Ovary (tissue), 9 donors: Measurements from ENCODE around the gene SLC6A6. TPM values are rescaled to one million over a fixed set of nuclear protein-coding genes. Genes with fewer than 3 reads are reported as not detected.
A peak's percentile ranks its signal among the peaks of the same experiment; 100 is the strongest.

Experiments
- DNase-seq, 5 donors: peaks; one replicate each; pipeline ENCODE4 v3.0.0-alpha.2; 2019 to 2020
- H3K27ac ChIP-seq, 2 donors: fragments of 200-600 bp; one replicate each; pipeline versions ENCODE4 v1.5.1 to v1.8.0; 2019 to 2022
- H3K27me3 ChIP-seq: fragments of 200-600 bp; one replicate; pipeline ENCODE4 v1.8.0; 2022
- H3K36me3 ChIP-seq: fragments of 200-600 bp; sonication (generic); one replicate; pipeline ENCODE4 v1.5.1; 2019
- H3K4me1 ChIP-seq: one replicate; pipeline ENCODE4 v1.8.1; 2013; ENCODE audit warnings: mild to moderate bottlenecking, moderate library complexity; ENCODE audit not compliant: insufficient read depth
- H3K4me3 ChIP-seq: fragments of 200-600 bp; sonication (generic); one replicate; pipeline ENCODE4 v1.5.1; 2017
- H3K9me3 ChIP-seq, 2 donors: fragments of 200-600 bp in 1 of 2; sonication (generic) in 1 of 2; one replicate each; pipeline versions ENCODE4 v1.5.1 to v1.8.1; 2013 to 2019; ENCODE audit warnings: mild to moderate bottlenecking in 1 of 2, moderate library complexity in 1 of 2
- EP300 ChIP-seq: sonication (generic); formaldehyde crosslinking; IDR thresholded peaks from one replicate; pipeline ENCODE4 v1.6.1; 2017; ENCODE audit warnings: antibody characterized with exemption
- POLR2A ChIP-seq: fragments of 450-650 bp; IDR thresholded peaks from one replicate; pipeline ENCODE4 v1.6.1; 2017; ENCODE audit warnings: antibody characterized with exemption, mild to moderate bottlenecking, moderate library complexity
- WGBS, 3 donors: extraction: QIAGEN DNeasy Blood & Tissue Kit in 1 of 3; methylation state at CpG; one replicate each; pipeline versions ENCODE4 v1.1.5 to v1.1.7; 2013 to 2017; 5-methylcytosine and 5-hydroxymethylcytosine counted together
- intact Hi-C, 4 donors: fragments of 100-400 bp; cut with DNase I; formaldehyde crosslinking; loops; one replicate each; pipeline versions ENCODE4 v1.11.0 to v1.15.1; 2022 to 2023
- polyA plus RNA-seq, 2 donors: library from polyadenylated mRNA; stranded (reverse); fragments of 200-250 nt in 1 of 2; fragments of 350-450 nt in 1 of 2; fragmentation: Illumina TruSeq in 1 of 2; extraction: RNeasy Lipid Tissue Mini Kit (QIAGEN cat#74804) in 1 of 2; gene quantifications; one replicate each; pipeline ENCODE4 v1.2.3, GENCODE V29; 2013 to 2014
- total RNA-seq, 7 donors: library from RNA; depleted of rRNA in 2 of 7; stranded (reverse); fragments of >200 nt in 2 of 7; fragmentation: NEBNext Ultra II Directional in 3 of 7; extraction: Animal tissue kit (Norgen Biotek cat#: 25700) in 3 of 7; gene quantifications; one replicate each; pipeline versions ENCODE4 v1.1.0 to v1.2.4, GENCODE V29; 2016 to 2023
- TF ChIP-seq, protein P1 (sequence below), 3 donors: fragments of 450-650 bp in 2 of 3; fragments of 200-600 bp in 1 of 3; IDR thresholded peaks; one replicate each; pipeline versions ENCODE4 v1.5.1 to v1.8.0; 2016 to 2022; ENCODE audit warnings: antibody characterized with exemption in 3 of 3, mild to moderate bottlenecking in 1 of 3
- donor health status: DM: no; HTN: no; CAD: no; lungs with moderate emphysema.
- donor health status: DM: no; HTN: no; CAD: no.
- donor health status: Bipolar disorder and iron deficiency.
- donor health status: DM: yes; HTN: yes; CAD: no.
- donor health status: DM: no; HTN: no; CAD: no.
- donor health status: DM: yes; HTN: yes; CAD: no.

The SLC6A6 gene
- total and polyA plus RNA-seq, 9 donors = 32.5 to 141 (median 80.5) TPM

DNA sequence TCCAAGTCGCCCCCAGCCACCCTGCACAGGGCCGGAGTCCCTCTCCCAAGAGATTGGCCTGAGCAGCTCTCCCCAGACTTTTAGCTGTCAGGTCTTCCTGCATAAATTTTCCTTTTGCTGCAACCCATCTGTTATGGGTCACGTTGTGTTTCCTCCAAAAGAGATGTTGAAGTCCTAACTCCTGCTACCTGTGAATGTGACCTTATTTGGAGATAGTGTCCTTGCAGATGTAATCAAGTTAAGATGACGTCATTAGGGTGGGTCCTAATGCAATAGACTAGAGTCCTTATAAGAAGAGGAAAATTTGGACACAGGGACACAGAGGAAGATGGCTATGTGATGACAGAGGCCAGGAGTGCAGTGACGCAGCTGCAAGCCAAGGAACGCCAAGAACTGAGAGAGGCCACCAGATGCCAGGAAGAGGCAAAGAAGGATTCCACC, 13.2 kb upstream of the SLC6A6 start:
- H3K4me3 ChIP-seq = no peak overlapping the region
- intact Hi-C loops = no loop called here
- 71 to 83% (median 78%) methylated on average over 6 of the region's 6 CpGs for WGBS, 3 donors
- H3K4me1 ChIP-seq = peaks cover 13% of the 10 kb centered on the region
- no peaks in the 10 kb centered on the region for H3K9me3 ChIP-seq
- H3K36me3 ChIP-seq = no peaks in the 10 kb centered on the region
- DNase-seq = no peak
- H3K27me3 ChIP-seq = no peaks in the 10 kb centered on the region
- no peak overlapping the region for H3K27ac ChIP-seq
- no peak for TF ChIP-seq EP300
- no peak for TF ChIP-seq POLR2A
- TF ChIP-seq, protein P1, sequence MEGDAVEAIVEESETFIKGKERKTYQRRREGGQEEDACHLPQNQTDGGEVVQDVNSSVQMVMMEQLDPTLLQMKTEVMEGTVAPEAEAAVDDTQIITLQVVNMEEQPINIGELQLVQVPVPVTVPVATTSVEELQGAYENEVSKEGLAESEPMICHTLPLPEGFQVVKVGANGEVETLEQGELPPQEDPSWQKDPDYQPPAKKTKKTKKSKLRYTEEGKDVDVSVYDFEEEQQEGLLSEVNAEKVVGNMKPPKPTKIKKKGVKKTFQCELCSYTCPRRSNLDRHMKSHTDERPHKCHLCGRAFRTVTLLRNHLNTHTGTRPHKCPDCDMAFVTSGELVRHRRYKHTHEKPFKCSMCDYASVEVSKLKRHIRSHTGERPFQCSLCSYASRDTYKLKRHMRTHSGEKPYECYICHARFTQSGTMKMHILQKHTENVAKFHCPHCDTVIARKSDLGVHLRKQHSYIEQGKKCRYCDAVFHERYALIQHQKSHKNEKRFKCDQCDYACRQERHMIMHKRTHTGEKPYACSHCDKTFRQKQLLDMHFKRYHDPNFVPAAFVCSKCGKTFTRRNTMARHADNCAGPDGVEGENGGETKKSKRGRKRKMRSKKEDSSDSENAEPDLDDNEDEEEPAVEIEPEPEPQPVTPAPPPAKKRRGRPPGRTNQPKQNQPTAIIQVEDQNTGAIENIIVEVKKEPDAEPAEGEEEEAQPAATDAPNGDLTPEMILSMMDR (IDR thresholded peaks at IDR 0.05) = no peak

- intact Hi-C loops = loop anchor here in 1 of 4 donors (10.0 kb wide), 1 partner anchor 95 kb away; no protein-coding TSS in a partner anchor
- Histone ChIP-seq H3K27me3 (no peaks in the 10 kb centered on the region), H3K36me3 (no peaks in the 10 kb centered on the region), H3K4me1 (peaks cover 13% of the 10 kb centered on the region), H3K9me3 (no peaks in the 10 kb centered on the region), H3K27ac (no peak overlapping the region), H3K4me3 (no peak overlapping the region)
- TF ChIP-seq, protein P1 (IDR thresholded peaks at IDR 0.05) = no peak
- TF ChIP-seq EP300 (no peak), POLR2A (no peak)
- WGBS, 3 donors = 38 to 49% (median 41%) methylated on average over 5 of the region's 5 CpGs
- no peak for DNase-seq
Observed at GRCh38 chr3:14389716-14390115, 12.7 kb upstream of the SLC6A6 start.

GRCh38 chr3:14391033-14391432, 11.4 kb upstream of the SLC6A6 start:
- 22 to 31% (median 29%) methylated on average over 4 of the region's 4 CpGs for WGBS, 3 donors
- peak; percentile 56 to 65 (median 60) for DNase-seq
- no peaks in the 10 kb centered on the region for H3K27me3 ChIP-seq
- H3K4me1 ChIP-seq = peaks cover 13% of the 10 kb centered on the region
- TF ChIP-seq, protein P1 (IDR thresholded peaks at IDR 0.05) = no peak
- TF ChIP-seq EP300 (no peak), POLR2A (no peak)
- H3K27ac ChIP-seq = peak overlapping the region in 1 of 2 donors; percentile 21
- no peaks in the 10 kb centered on the region for H3K9me3 ChIP-seq
- intact Hi-C loops = loop anchor here in 1 of 4 donors (10.0 kb wide), 1 partner anchor 96 kb away; no protein-coding TSS in a partner anchor
- no peak overlapping the region for H3K4me3 ChIP-seq
- H3K36me3 ChIP-seq = no peaks in the 10 kb centered on the region

DNA sequence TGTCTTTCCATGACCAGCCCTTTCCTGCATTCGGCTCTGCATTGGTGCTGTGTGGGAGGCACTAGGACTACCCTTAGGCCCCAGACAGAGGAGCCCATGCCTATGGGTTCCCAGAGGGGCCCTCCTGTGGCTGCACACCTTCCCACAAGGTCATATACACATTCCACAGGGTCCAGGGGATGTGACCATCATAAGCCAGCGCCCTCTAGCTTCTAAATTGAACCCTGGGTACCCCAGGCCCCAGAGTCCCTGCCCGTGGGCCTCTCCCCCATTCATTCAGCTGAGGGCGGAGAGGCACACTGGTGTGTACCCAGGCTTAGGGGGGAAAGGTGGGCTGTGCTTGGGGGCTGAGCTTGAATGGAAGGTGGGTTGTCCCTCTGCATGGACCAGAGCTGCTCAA, 10.2 kb upstream of the SLC6A6 start:
- TF ChIP-seq POLR2A (no peak), EP300 (no peak)
- TF ChIP-seq, protein P1 (IDR thresholded peaks at IDR 0.05) = no peak
- Histone ChIP-seq H3K27me3 (no peaks in the 10 kb centered on the region), H3K4me3 (no peak overlapping the region), H3K36me3 (no peaks in the 10 kb centered on the region), H3K27ac (no peak overlapping the region), H3K4me1 (peaks cover 13% of the 10 kb centered on the region), H3K9me3 (no peaks in the 10 kb centered on the region)
- intact Hi-C loops = loop anchor here in 1 of 4 donors (10.0 kb wide), 1 partner anchor 97 kb away; no protein-coding TSS in a partner anchor
- WGBS, 3 donors = 91 to 100% (median 95%) methylated on average over 4 of the region's 4 CpGs
- DNase-seq = no peak
